NCI-H2107 treated with DMSO at 0.1 percent for 48 hours (cell line): ENCODE results near the gene LAMA3.

Experiments used
- DNase-seq: peaks from one replicate; lab custom pipeline; 2025; ENCODE audit not compliant: unreplicated experiment; lab: John Stamatoyannopoulos, UW

LAMA3 gene, protein sequence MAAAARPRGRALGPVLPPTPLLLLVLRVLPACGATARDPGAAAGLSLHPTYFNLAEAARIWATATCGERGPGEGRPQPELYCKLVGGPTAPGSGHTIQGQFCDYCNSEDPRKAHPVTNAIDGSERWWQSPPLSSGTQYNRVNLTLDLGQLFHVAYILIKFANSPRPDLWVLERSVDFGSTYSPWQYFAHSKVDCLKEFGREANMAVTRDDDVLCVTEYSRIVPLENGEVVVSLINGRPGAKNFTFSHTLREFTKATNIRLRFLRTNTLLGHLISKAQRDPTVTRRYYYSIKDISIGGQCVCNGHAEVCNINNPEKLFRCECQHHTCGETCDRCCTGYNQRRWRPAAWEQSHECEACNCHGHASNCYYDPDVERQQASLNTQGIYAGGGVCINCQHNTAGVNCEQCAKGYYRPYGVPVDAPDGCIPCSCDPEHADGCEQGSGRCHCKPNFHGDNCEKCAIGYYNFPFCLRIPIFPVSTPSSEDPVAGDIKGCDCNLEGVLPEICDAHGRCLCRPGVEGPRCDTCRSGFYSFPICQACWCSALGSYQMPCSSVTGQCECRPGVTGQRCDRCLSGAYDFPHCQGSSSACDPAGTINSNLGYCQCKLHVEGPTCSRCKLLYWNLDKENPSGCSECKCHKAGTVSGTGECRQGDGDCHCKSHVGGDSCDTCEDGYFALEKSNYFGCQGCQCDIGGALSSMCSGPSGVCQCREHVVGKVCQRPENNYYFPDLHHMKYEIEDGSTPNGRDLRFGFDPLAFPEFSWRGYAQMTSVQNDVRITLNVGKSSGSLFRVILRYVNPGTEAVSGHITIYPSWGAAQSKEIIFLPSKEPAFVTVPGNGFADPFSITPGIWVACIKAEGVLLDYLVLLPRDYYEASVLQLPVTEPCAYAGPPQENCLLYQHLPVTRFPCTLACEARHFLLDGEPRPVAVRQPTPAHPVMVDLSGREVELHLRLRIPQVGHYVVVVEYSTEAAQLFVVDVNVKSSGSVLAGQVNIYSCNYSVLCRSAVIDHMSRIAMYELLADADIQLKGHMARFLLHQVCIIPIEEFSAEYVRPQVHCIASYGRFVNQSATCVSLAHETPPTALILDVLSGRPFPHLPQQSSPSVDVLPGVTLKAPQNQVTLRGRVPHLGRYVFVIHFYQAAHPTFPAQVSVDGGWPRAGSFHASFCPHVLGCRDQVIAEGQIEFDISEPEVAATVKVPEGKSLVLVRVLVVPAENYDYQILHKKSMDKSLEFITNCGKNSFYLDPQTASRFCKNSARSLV (N-terminal part only)

DNA sequence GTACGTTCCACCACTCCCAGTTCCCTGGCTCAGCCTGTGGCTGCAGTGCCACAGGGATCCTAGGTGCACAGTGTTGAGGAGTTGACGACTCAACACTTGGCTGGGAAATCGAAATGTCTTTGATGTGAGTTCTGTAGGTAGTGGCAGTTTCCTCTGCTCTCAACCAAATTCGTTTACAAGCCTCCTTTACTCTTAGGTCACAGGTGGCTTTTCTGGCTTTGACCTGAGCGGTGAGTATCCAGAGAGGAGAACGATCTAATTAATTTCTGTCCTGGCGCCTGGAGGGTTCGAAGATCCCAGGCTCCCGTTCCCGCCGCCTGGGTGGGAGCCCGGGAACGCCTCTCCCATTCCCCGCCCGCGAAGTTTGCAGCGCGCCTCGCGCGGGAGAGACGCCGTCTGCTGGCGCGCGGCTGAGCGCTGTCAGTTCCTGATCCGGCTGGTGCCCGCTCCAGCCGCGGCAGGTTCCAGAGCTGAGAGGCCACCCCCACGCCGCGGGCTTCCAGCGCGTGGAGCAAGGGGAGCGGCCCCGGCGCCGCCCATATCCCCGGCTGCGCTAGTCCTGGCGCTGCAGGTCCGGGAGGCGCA is at the start of gene LAMA3:
TSS of gene LAMA3 (plus strand) at position 423 of the 585 bp plus-strand sequence. CDS start 231 bp downstream, outside the sequence.
- DNase-seq, result no peak

DNA sequence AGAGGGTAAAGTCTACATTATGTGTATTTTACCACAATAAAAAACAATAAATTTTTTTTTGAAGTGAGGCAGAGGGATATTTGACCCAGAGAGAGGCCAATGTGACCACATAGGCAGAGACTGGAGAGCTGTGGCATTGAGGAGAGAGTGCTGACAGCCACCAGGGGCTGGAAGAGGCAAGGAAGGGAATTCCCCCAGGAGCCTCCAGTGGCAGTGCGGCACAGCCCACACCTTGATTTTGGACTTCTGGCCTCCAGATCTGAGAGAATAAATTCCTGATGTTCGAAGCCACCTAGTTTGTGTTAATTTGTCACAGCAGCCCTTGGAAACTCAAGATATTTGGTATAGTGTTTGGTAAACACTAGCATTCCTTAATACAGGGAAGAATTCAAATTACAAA is 49.2 kb upstream of the LAMA3 start:
- no peak for DNase-seq

DNA sequence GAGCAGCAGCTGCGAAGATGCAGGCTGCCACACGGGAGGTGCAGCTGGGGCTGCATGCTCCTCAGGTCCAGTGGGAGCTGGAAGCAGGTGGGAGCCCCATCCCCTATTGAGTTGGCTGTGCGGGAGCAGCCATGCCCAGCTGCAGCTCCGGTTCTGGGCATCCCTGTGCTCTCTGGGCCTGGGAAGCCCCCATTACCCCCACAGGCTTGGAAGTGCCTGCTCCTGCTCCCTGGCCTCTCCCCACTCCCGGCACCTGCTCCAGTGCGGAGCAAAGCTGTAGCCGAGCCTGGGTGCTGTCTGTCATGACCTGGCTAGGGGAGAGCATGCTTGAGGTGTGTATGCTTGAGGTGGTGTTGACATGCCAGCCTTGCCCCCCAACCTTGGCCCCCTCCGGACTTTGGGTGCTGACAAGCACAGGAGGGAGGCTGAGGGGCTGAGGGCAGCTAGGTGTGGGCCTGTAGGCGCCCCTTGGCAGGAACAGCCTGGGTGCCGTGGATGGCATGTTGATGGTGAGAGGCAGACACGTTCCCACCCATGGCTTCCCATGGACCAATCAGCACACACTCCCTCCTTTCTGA is 48.0 kb upstream of the LAMA3 start:
- DNase-seq, result no peak

DNA sequence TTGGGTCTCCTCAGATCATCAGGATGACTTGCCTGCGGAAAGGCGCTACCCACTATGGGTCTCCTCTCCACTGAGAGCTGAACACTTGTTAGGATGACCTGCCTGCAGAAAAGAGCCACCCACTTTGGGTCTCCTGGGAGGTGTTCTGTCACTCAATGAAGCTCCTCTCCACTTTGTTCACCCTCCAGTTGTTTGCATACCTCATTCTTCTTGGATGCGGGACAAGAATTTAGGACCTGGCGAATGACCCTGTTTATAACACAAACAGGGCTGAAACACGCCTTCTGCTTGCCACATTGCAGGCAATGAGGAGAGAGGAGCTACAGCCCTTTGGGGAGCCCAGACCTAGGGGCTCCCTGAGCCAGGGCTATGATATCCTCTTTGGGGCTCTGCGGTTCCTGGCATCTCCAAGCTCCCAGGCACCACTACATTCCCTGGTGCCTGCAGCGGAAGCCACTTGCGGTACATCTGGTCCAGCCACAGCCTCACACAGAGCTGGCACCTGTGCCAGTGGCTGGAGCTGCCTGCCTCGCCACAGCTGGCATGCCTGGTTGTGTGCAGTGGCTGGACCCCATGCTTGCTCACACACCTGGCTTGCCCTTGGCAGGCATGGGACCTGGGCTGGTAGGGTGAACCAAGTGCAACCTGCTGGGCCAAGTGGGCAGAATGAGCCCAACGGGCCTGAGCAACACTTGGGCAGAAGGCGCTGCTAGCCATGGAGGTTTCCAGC is 47.2 kb upstream of the LAMA3 start:
- DNase-seq, result no peak

DNA sequence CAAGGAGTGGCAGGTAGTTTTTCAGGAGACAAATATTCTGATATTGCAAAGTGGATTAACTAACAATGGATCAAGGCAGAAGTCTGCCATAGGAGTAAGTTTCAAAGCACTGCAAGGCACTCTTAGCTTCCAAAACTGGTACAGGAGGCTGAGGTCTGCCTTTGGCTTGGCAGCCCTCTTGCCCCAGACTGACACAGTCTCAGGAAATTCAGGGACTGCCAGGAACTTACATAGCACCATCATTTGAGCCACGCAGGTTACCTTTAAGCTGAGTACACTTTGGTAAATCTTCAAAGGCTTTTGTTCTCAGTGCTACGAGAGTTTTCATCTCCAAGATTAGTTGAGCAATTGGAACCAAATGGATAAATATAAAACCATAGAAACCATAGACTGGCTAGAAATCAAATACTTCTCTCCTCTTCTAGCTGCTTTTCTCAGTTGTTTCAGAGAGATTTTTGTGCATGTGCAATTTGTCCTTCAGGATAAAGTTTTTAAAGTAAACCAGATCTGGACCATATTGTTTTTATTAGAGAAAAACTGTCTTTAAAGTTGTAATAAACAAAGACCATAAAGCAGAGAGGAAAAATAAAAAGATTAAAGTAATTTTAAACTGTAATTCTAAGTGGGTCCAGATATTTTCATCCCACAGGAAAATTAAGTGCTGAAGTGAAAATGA is 45.3 kb upstream of the LAMA3 start:
- no peak for DNase-seq

DNA sequence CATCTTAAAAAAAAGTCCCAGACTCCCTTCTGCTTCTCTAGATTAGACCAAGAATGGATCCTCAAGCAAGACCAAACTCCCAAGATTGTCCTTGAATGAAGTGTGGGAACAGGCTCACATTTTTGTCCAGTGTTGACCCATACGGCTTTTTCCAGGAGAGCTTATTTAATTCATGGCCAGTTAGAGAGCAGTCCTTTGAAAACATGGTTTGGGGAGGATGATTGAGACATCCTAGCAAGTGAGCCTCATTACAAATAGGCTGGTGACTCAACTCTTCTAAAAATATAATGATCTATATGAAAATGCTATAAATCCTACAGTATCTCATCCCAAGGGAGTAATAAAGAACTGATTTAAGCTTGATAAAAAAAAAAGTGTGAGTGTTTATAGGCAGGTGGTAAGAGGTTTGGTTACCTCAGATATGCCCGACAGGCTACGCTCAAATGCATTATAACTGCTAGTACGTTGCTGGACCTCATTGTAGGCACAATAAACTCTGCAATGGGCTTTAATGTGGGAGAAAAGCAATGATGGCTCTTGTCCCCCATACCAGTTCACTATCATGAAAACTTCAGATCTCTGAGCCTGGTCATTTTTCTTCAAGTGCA is 43.6 kb upstream of the LAMA3 start:
- no peak for DNase-seq

DNA sequence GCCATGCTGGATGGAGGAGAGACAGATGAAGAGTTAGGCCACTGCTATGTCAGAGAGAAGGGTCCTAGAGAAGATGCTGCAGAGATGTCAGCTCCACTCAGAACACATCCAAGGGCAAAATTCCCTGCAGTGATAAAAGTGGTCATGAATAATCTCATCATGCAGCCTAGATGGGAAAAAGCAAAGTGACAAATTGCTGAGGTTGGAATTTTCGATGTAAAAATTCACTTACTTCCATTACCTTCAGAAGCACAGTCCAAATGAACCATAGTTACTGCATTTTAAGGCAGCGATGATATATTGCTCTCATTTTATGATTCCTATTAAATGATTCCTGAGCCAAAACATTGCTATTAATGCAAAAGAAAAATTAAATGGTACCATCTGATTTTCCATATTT is 43.0 kb upstream of the LAMA3 start:
- no peak for DNase-seq

DNA sequence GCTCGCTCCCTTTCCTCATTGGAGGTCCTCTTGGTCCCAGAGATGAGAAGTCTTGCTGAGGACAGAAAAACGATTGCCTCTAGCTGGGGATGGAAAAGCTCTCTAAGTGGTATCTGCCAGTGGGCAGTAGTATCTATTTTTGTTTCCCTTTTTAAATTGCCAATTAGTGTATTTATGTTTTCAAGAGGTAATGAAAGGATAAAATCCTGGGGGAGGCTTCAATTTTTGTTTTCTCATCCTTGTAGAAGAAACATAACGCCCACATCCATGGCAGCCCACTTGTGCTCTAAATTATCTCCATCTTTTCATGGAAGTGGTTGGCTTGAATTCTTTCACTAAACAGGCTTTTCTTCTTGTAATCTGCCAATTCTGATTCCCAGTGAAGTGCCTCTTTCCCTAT is 40.8 kb upstream of the LAMA3 start:
- DNase-seq, result no peak

DNA sequence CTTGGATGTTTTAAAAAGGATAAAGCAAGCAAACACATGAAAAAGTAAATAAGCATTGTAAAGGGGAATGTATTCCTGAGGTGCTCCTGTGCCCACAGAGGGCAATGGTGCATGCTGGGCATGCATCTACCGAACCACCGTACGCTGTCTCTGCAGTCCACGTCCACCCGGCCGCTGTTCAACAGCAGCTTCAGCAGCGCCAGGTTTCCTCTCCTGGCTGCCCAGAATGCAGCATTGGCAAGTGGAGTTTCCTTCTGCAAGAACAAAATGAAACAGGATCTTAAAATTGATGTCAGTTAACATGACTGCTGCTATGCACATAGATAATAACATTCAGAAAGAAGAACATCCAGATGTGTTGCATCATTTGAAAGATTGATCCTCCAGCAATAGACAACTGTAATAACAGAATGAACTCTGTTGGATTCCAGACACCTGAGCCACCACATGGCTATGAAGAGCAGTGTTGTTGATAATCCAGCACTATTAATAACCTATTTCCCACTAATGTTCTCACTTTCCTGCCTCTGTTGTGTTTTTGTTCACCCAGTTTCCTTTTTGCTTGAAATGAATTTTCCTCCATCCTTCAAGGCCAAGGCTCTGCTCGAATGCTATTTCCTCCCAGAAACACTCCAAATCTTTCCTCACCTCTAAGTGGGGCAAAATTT is 40.2 kb upstream of the LAMA3 start:
- DNase-seq, result peak; percentile 8

DNA sequence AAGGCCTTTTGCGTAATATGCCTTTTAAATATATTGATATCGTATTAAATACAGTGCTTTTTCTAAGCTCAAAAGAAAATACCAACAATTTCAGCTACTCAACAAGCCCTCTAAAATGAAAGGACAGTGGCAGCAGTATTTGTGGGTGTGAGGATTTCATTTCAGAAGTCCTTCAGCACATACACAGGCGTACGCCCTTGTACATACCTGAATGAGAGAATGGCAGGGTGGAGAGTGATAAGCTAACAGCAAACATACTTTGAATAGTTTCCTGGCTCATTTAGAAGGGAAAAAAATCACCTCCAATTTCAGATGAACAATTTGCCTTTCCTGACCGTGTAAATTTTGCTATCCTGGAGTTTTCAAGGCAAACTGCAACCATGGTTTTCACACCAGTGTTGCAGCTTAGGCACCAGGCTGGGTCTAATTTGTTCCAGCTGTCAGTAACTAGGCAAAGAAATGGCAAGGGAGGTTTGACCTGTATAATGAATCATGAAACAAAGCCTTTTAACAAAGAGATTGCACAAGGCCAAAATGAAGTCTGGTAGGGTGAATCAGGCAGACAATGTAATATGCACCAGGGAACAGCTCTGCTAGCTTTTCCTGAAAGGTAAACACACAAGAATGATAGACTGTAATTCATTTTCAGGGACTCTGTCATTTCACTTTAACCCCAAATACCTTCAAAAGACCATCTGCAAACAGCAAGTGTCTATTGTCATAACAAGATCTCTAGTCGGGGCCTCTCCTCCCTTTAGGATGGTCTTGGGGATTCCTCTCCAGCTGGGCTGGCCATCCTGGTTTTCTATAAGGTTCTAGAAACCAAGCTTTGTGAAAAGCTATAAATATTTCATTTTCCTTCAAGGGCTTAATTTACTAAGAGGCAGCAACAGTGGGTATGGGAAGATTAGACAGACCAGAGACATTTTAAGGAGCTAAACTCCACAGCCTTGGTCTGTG is 38.0 kb upstream of the LAMA3 start:
- no peak for DNase-seq

DNA sequence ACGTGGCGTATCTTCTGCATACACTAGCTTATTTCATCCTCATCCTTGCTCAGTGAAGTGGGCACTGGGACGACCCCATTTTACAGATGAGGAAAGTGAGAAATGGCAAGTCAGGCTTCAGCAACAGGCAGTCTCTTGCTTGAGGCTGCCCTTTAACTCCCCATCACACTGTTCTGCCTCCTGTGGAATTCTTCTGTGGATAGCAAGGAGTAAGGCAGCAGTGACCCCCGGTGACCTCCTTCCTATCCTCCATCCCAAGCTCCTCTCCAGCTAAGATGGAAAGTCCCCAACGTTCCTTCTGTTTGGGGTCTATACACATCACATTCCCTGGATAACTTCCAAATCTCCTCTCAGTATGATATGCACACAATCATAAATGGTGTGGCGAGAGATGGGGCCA is 37.0 kb upstream of the LAMA3 start:
- DNase-seq, result no peak

DNA sequence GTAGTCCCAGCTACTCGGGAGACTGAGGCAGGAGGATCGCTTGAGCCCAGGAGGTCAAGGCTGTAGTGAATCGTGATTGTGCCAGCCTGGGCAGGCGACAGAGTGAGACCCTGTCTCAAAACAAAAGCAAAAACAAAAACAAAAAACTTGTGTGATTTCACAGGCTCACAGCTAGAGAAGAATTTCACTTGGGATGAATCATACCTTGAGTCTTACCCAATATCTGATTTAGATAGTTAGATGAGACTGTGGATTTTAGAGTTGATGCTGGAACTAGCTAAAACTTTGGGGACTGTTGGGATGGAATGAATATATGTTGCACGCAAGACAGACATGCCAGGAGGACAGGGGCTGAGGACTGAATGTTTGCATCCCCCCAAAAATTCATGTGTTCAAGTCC is 31.0 kb upstream of the LAMA3 start:
- no peak for DNase-seq

DNA sequence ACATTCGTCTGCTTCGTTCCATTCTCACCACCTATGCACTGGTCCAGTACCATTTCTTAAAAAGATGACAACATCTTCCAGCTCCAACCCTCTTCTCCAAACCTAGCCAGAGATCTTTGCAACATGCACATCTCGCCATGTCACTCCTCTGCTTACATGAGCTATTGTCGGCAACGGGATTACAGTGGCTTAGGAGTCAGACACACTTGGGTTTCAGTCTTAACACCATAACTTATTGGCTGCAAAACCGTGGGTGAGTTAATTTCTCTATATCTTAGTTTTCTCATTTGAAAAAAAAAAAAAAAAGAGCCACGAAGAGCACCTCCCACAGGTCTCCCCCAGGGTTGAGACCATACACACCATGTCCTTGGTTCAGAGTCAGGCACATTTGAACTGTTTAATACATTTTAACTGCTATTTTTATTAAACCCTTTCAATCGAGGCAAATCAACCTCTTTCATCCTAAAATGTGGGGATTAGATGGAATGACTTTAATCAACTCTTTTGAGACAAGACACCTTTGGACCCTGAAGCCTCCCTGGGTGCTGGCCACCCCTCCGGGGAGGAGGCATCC is 27.4 kb upstream of the LAMA3 start:
- no peak for DNase-seq

DNA sequence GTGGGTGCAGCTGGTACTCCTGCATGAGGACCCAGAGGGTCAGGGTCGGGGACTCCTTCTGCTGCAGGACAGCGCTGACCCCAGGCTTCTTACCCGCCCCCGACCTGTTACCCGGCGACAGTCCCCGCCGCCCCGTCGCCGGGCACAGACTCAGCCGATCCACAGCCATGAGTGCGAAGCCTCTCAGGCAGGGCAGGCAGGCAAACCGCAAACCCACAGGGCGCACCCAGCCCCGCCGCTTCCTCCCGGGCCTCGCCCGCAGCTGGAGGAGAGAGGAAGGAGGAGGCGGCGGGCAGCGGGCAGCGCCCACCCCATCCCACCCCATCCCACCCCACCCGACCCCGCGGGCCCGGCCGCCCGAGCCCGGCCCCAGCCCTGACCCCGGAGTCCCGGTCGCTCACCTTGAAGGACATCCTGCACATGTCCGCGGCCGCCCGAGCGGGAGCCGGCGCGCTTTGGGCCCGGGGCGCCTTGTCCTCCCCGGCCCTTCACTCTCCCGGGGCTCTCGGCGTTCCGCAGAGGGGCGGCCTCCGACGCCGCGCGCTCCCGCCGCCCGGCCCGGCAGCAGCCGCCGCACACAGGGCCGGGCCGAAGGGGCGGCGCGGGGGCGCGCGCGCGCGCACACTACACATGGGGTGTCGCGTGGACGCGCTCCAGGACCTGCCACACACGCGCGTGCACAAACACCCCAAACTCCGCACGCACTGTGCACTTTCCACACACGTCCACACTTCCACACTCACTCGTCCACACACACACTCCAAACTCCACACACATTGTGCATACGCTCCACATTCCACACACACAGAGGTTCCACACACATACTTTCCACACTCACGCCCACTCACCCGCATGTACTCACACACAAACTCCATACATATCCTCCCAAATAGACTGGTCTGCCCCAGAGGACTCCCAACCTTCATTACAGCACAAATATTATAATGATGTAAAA is 26.7 kb upstream of the LAMA3 start, which contains the start of gene ANKRD29:
TSS of gene ANKRD29 (minus strand) at position 603 of the 955 bp plus-strand sequence. CDS start at position 422, 181 bp downstream.
- DNase-seq, result no peak

DNA sequence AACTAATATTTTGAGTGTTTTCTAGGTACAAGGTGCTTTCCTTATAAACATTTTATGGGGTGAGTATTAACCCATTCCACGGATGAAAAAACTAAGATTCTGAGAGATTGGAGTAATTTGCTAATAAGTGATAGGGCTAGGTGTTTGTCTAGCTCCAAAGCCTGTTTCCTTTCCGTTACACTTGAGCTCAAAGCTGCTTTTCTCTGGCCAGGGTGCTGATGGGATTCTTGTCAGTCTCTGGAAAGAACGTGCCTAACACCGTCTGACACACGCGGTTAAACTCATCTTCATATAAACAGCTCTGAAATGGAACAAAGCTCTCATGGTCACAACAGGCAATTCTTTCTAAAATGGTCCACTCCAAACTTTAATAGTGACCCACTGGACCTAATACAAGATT is 24.6 kb upstream of the LAMA3 start:
- no peak for DNase-seq

DNA sequence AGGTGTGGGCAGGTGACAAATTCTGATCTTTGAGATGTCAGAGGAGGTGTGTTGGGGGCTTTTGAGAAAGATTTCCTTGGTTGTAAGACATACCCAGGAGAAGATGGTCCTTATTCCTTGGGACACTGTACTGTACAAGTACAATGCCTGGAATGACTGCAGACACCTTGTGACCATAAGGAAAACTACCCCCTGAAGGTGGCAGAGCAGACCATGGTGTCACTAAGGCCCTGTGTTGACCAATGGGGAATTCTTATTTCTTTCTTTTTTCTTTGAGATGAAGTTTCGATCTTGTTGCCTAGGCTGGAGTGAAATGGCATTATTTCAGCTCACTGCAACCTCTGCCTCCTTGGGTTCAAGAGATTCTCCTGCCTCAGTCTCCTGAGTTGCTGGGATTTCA is 22.1 kb upstream of the LAMA3 start:
- DNase-seq, result no peak
